H1 (cell line): ENCODE data around the gene RBM19.

Experiments used
- ATF3 ChIP-seq: IDR thresholded peaks from 2 replicates; pipeline ENCODE4 v1.6.1; 2011; ENCODE audit warnings: low read depth, mild to moderate bottlenecking, low read length; ENCODE audit not compliant: insufficient read depth
- BRCA1 ChIP-seq: IDR thresholded peaks from 2 replicates; pipeline ENCODE4 v1.6.1; 2012; ENCODE audit warnings: low read depth, low read length, improper control_type of control experiment
- CBX8 ChIP-seq: fragments of 300-800, 300-1000 bp; sonication (generic); IDR thresholded peaks from 2 replicates; pipeline ENCODE4 v1.7.1; 2016; ENCODE audit warnings: low read depth, low read length, borderline replicate concordance
- CREB1 ChIP-seq: IDR thresholded peaks from 2 replicates; pipeline ENCODE4 v1.6.1; 2012; ENCODE audit warnings: inconsistent platforms
- EZH2 ChIP-seq: fragments of 200-600 bp; sonication (generic); IDR thresholded peaks from 2 replicates; pipeline ENCODE4 v1.7.1; 2012; ENCODE audit warnings: low read depth, mild to moderate bottlenecking, moderate library complexity, low read length, inconsistent platforms; ENCODE audit not compliant: severe bottlenecking
- GABPA ChIP-seq: IDR thresholded peaks from 2 replicates; pipeline ENCODE4 v1.6.1; 2011; ENCODE audit warnings: mild to moderate bottlenecking, low read length, moderate library complexity, borderline replicate concordance; ENCODE audit not compliant: insufficient read depth
- HDAC2 ChIP-seq, 2 experiments: fragments of 300-600 bp in 1 of 2; sonication (generic) in 1 of 2; IDR thresholded peaks; 2 replicates each; pipeline ENCODE4 v1.6.1; 2011 to 2012; ENCODE audit warnings: low read depth in 2 of 2, low read length in 2 of 2, mild to moderate bottlenecking in 2 of 2, moderate library complexity in 2 of 2, borderline replicate concordance in 1 of 2, inconsistent platforms in 1 of 2
- KDM1A ChIP-seq: fragments of 200-600, 300-600 bp; sonication (generic); IDR thresholded peaks from 2 replicates; pipeline ENCODE4 v1.7.1; 2016; ENCODE audit warnings: mild to moderate bottlenecking, low read length, borderline replicate concordance
- KDM5A ChIP-seq: fragments of 200-600 bp; IDR thresholded peaks from 2 replicates; pipeline ENCODE4 v1.7.1; 2012; ENCODE audit warnings: mild to moderate bottlenecking, low read length, inconsistent platforms, mixed read lengths
- NANOG ChIP-seq: IDR thresholded peaks from 2 replicates; pipeline ENCODE4 v1.6.1; 2011; ENCODE audit warnings: low read length, low read depth, mild to moderate bottlenecking, inconsistent platforms; ENCODE audit not compliant: insufficient read depth, poor library complexity, severe bottlenecking
- POLR2A ChIP-seq, 2 experiments: IDR thresholded peaks; 1 replicate in 1 of 2; 2 replicates in 1 of 2; pipeline ENCODE4 v1.6.1; 2011; ENCODE audit warnings: low read depth in 2 of 2, low read length in 2 of 2, mild to moderate bottlenecking in 2 of 2; ENCODE audit errors: control extremely low read depth in 1 of 2
- POLR2AphosphoS5 ChIP-seq: IDR thresholded peaks from 2 replicates; pipeline ENCODE4 v1.6.1; 2011; ENCODE audit warnings: low read depth, low read length
- RAD21 ChIP-seq, 2 experiments: IDR thresholded peaks in 1 of 2; conservative IDR thresholded peaks in 1 of 2; 2 replicates each; pipeline ENCODE4 v1.6.1; 2011; ENCODE audit warnings: low read depth in 2 of 2, low read length in 2 of 2, improper control_type of control experiment in 1 of 2, inconsistent platforms in 1 of 2, mild to moderate bottlenecking in 1 of 2, moderate library complexity in 1 of 2
- TF ChIP-seq, protein P1 (sequence below), 3 experiments: IDR thresholded peaks; 1 replicate in 2 of 3; 2 replicates in 1 of 3; pipeline versions ENCODE4 v1.5.1 to v1.6.1; 2011; ENCODE audit warnings: low read length in 3 of 3, mild to moderate bottlenecking in 3 of 3, inconsistent platforms in 2 of 3, low read depth in 1 of 3, moderate library complexity in 1 of 3; ENCODE audit not compliant: insufficient read depth in 1 of 3; ENCODE audit errors: control extremely low read depth in 1 of 3

DNA sequence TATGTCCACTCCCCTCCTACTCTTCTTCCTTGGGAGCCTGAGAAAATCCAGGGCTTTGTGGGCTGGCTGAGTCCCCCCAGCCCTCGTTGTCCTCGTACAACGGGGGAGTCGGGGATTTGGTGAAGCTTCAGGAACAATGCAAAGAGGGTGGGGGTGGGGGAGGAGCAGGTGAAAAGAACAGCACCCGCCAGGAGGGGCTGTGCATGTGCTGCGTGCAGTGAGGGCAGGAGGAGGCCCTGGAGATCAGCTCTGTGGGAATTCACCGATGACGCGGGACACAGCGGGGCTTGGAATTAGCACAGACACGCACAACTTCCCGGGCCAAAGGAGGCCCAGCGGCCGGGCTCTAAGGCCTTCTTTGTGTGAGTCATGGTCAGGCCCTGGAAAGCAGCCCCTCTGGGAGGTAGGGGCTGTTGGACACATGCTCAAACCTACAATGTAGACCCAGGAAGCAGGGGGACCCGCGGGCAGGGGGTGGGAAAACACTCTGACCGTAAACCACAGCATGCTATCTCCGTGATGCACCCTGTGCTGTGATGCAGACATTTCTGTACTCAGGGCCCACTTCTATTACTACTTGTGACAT is 32.8 kb downstream of the RBM19 start:
- TF ChIP-seq, protein P1, sequence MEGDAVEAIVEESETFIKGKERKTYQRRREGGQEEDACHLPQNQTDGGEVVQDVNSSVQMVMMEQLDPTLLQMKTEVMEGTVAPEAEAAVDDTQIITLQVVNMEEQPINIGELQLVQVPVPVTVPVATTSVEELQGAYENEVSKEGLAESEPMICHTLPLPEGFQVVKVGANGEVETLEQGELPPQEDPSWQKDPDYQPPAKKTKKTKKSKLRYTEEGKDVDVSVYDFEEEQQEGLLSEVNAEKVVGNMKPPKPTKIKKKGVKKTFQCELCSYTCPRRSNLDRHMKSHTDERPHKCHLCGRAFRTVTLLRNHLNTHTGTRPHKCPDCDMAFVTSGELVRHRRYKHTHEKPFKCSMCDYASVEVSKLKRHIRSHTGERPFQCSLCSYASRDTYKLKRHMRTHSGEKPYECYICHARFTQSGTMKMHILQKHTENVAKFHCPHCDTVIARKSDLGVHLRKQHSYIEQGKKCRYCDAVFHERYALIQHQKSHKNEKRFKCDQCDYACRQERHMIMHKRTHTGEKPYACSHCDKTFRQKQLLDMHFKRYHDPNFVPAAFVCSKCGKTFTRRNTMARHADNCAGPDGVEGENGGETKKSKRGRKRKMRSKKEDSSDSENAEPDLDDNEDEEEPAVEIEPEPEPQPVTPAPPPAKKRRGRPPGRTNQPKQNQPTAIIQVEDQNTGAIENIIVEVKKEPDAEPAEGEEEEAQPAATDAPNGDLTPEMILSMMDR (IDR thresholded peaks at IDR 0.05; ENCODE audit: control extremely low read depth in 1 of 3, insufficient read depth in 1 of 3, low read depth in 1 of 3, low read length in 3 of 3), result no peak
- TF ChIP-seq POLR2AphosphoS5, result no peak
- TF ChIP-seq POLR2A (IDR thresholded peaks at IDR 0.05; ENCODE audit: control extremely low read depth in 1 of 2, low read depth in 2 of 2, low read length in 2 of 2), result no peak
- no peak for TF ChIP-seq KDM1A
- TF ChIP-seq HDAC2 (IDR thresholded peaks at IDR 0.05; ENCODE audit: borderline replicate concordance in 1 of 2, low read depth in 2 of 2, low read length in 2 of 2), result no peak
- no peak for TF ChIP-seq ATF3
- TF ChIP-seq EZH2, result no peak
- no peak for TF ChIP-seq CBX8
- no peak for TF ChIP-seq NANOG
- TF ChIP-seq GABPA, result no peak
- TF ChIP-seq RAD21 (IDR thresholded peaks at IDR 0.05 in 1 of 2, conservative IDR thresholded peaks at IDR 0.05 in 1 of 2; ENCODE audit: low read depth in 2 of 2, low read length in 2 of 2), result no peak
- TF ChIP-seq KDM5A, result no peak
- TF ChIP-seq CREB1, result peak; percentile 27; the same call in 1 of the 2 replicates
- no peak for TF ChIP-seq BRCA1
